HG02588 (cell line): ENCODE results near the gene JSRP1.

ENCODE experiments used
- ATAC-seq: cut with Tn5 transposase; IDR thresholded peaks from one replicate; pipeline ENCODE4 v1.9.1; 2021; ENCODE audit warnings: mild to moderate bottlenecking, moderate library complexity; ENCODE audit not compliant: unreplicated experiment

JSRP1 gene

GRCh38 chr19:2266183-2266993 is 10.2 kb upstream of the JSRP1 start:
- peak; percentile 27 for ATAC-seq

- ATAC-seq = no peak
Measured at GRCh38 chr19:2261438-2262172, 5.4 kb upstream of the JSRP1 start.

- ATAC-seq = no peak
Measured at GRCh38 chr19:2260341-2260805, 4.2 kb upstream of the JSRP1 start.

GRCh38 chr19:2259336-2259735 is 3.1 kb upstream of the JSRP1 start:
- ATAC-seq = no peak

- ATAC-seq = no peak
Measured at GRCh38 chr19:2255112-2255845, 938 bp downstream of the JSRP1 start.

- ATAC-seq = no peak
Measured at GRCh38 chr19:2254064-2254872, 1.9 kb downstream of the JSRP1 start.

- no peak for ATAC-seq
Measured at GRCh38 chr19:2253106-2254063, 2.8 kb downstream of the JSRP1 start.

GRCh38 chr19:2252797-2253105 is 3.5 kb downstream of the JSRP1 start:
- ATAC-seq = no peak

GRCh38 chr19:2252055-2252796 is 4.0 kb downstream of the JSRP1 start:
- no peak for ATAC-seq

- ATAC-seq = no peak
Measured at GRCh38 chr19:2251106-2252054, 4.8 kb downstream of the JSRP1 start.

GRCh38 chr19:2250766-2251105 is 5.5 kb downstream of the JSRP1 start:
- no peak for ATAC-seq

GRCh38 chr19:2249880-2250765 is 6.1 kb downstream of the JSRP1 start:
- ATAC-seq = no peak

GRCh38 chr19:2249010-2249866 is 7.0 kb downstream of the JSRP1 start, which contains the start of gene AMH:
AMH (plus strand) TSS chr19:2249323; CDS start chr19:2249333, 10 bp downstream.
- ATAC-seq = no peak

- no peak for ATAC-seq
Measured at GRCh38 chr19:2248136-2249009, 7.8 kb downstream of the JSRP1 start.
